T-cell (primary cell): ENCODE data around the gene KRTAP4-6. TPM values are rescaled to one million over a fixed set of nuclear protein-coding genes. Genes with fewer than 3 reads are reported as not detected.
"Not testable (repeated sequence)": the region's sequence is repeated elsewhere in the genome, so short reads cannot be mapped to it uniquely, and the experiment has no call there.

Experiments
- ATAC-seq, 4 experiments: fragments of 200-7000 bp in 3 of 4; fragments of 150-1000 bp in 1 of 4; cut with Tn5 transposase; replicated peaks in 1 of 4; 1 replicate in 3 of 4; 2 replicates in 1 of 4; pipeline ENCODE4 v1.10.0; 2021; ENCODE audit warnings: moderate library complexity in 3 of 4, mild to moderate bottlenecking in 2 of 4, moderate number of reproducible peaks in 1 of 4
- CTCF ChIA-PET, 2 donors: fragments of 300-600 bp; sonication (Branson Sonifier 250); formaldehyde crosslinking; loops; one replicate each; lab custom pipeline; 2022; ENCODE audit warnings: antibody characterized with exemption in 2 of 2; lab: Charles Lee
- POLR2A ChIA-PET, 2 donors: fragments of 300-600 bp; sonication (Branson Sonifier 250); formaldehyde crosslinking; loops; one replicate each; lab custom pipeline; 2022; ENCODE audit warnings: antibody characterized with exemption in 2 of 2; lab: Charles Lee
- DNase-seq, 35 experiments: peaks; one replicate each; pipeline versions ENCODE4 v3.0.0 to v3.0.0-alpha.2; 2013 to 2023
- H3K27ac ChIP-seq: one replicate; pipeline ENCODE4 v1.5.1; 2013; ENCODE audit warnings: low read length
- H3K27me3 ChIP-seq, 2 experiments: replicated peaks in 1 of 2; 1 replicate in 1 of 2; 2 replicates in 1 of 2; pipeline versions ENCODE4 v1.6.1 to v1.7.0; 2013; ENCODE audit warnings: low read length in 1 of 2, mixed read lengths in 1 of 2; ENCODE audit not compliant: control insufficient read depth in 2 of 2, insufficient read depth in 2 of 2; ENCODE audit errors: extremely low read depth in 1 of 2
- H3K36me3 ChIP-seq, 2 donors: 1 replicate in 1 of 2; 2 replicates in 1 of 2; pipeline versions ENCODE4 v1.6.1 to v1.7.0; 2013; ENCODE audit warnings: low read length in 1 of 2; ENCODE audit not compliant: control insufficient read depth in 2 of 2, insufficient read depth in 1 of 2; ENCODE audit errors: extremely low read depth in 1 of 2
- H3K4me1 ChIP-seq, 2 experiments: 1 replicate in 1 of 2; 2 replicates in 1 of 2; pipeline versions ENCODE4 v1.6.1 to v1.7.0; 2013; ENCODE audit warnings: low read length in 2 of 2, mixed read lengths in 1 of 2; ENCODE audit not compliant: insufficient read depth in 2 of 2, control insufficient read depth in 1 of 2; ENCODE audit errors: extremely low read depth in 1 of 2
- H3K4me3 ChIP-seq, 2 donors: 1 replicate in 1 of 2; 2 replicates in 1 of 2; pipeline versions ENCODE4 v1.5.1 to v1.7.0; 2013; ENCODE audit warnings: mild to moderate bottlenecking in 2 of 2, low read length in 1 of 2, moderate library complexity in 1 of 2; ENCODE audit not compliant: control insufficient read depth in 1 of 2; ENCODE audit errors: extremely low read depth in 1 of 2
- H3K9me3 ChIP-seq: 2 replicates; pipeline ENCODE4 v1.7.0; 2013
- H3K27ac Mint-ChIP-seq, 2 donors: one replicate each; pipeline ENCODE4 v1.8.0; 2020 to 2021; ENCODE audit warnings: mild to moderate bottlenecking in 2 of 2, mixed read lengths in 2 of 2
- H3K27me3 Mint-ChIP-seq, 2 donors: one replicate each; pipeline ENCODE4 v1.8.0; 2021 to 2022; ENCODE audit warnings: mixed read lengths in 2 of 2
- H3K36me3 Mint-ChIP-seq: one replicate; pipeline ENCODE4 v1.8.0; 2021; ENCODE audit warnings: mixed read lengths
- H3K4me1 Mint-ChIP-seq, 3 donors: one replicate each; pipeline ENCODE4 v1.8.0; 2020 to 2022; ENCODE audit warnings: mixed read lengths in 3 of 3, mild to moderate bottlenecking in 1 of 3
- H3K4me3 Mint-ChIP-seq, 3 donors: one replicate each; pipeline ENCODE4 v1.8.0; 2020 to 2022; ENCODE audit warnings: mild to moderate bottlenecking in 3 of 3, mixed read lengths in 3 of 3, moderate library complexity in 3 of 3
- H3K9me3 Mint-ChIP-seq, 3 donors: one replicate each; pipeline ENCODE4 v1.8.0; 2020 to 2022; ENCODE audit warnings: mixed read lengths in 3 of 3
- WGBS: methylation state at CpG from one replicate; pipeline ENCODE4 v1.1.5; 2013; ENCODE audit warnings: missing lambda C conversion rate; ENCODE audit not compliant: insufficient coverage; 5-methylcytosine and 5-hydroxymethylcytosine counted together
- total RNA-seq, 35 experiments: library from RNA in 6 of 35; stranded (reverse) in 6 of 35; fragments of 120-200 nt in 1 of 35; gene quantifications; one replicate each; pipeline versions ENCODE4 v1.2.1 to v1.2.4 and lab custom pipeline; 2013 to 2026

Gene KRTAP4-6
- total RNA-seq, 5 donors from 2014 or later (not counting 1 experiment from before 2014, with no cell fraction given), result not detected

DNA sequence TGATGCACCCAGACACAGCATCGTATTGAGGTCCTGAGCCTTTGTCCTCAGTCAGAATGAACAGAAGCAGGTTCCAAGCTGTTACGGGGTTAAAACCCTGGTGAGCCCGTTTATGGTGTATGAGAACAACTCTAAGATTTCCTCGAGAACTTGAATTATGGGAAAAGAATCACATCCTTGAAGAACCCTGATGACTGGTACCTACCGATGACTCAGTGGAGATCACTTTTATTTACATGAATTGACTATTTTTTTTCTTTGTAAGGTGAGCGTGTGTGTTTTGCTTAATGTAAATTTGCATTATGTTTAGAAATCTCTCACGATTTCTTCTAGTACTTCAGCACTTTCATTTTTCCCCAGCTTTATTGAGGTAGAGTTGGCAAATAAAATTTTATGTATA lies 23.5 kb upstream of the KRTAP4-6 start:
- no peaks in the 10 kb centered on the region for H3K4me1 ChIP-seq
- WGBS, result 83% methylated on average over 1 of the region's 7 CpGs
- H3K9me3 ChIP-seq, result no peaks in the 10 kb centered on the region
- ChIA-PET POLR2A (no interaction called here), CTCF (no interaction called here)
- peaks cover 0 to 9% of the 10 kb centered on the region in 2 experiments for H3K27me3 ChIP-seq
- H3K27ac ChIP-seq, result no peak overlapping the region
- no peak overlapping the region for H3K27ac Mint-ChIP-seq
- H3K9me3 Mint-ChIP-seq, result no peaks in the 10 kb centered on the region
- no peaks in the 10 kb centered on the region for H3K36me3 ChIP-seq
- no peaks in the 10 kb centered on the region for H3K36me3 Mint-ChIP-seq
- H3K4me3 ChIP-seq, result no peak overlapping the region
- DNase-seq (no peak), ATAC-seq (no peak)
- peaks cover 4 to 10% of the 10 kb centered on the region in 2 donors for H3K27me3 Mint-ChIP-seq
- no peak overlapping the region for H3K4me3 Mint-ChIP-seq
- H3K4me1 Mint-ChIP-seq, result no peaks in the 10 kb centered on the region

DNA sequence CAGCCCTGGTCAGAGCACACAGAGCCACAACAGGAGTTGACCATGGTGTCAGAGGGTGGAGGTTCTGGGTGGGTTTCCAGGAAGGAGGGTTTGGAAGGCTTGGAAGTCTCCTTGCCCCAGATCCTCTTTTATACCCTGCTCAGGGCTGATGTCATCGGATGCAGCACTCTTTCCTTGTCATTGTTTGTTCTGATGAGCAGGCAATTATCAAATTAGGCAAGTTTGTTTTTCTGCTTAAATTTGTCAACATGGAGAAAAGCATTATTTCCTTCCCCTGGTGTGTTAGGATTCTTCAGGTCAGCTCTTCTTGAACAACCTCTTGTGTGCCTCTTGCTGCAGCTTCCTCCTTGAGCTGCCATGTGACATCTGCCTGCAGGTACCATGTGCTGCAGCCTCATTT lies 20.3 kb upstream of the KRTAP4-6 start, which contains the start of gene KRTAP4-4:
Gene KRTAP4-4 (minus strand): TSS at position 101 of the 400 bp plus-strand sequence. CDS start 57 bp downstream, at position 44.
- no peaks in the 10 kb centered on the region for H3K9me3 ChIP-seq
- no peak for ATAC-seq

DNA sequence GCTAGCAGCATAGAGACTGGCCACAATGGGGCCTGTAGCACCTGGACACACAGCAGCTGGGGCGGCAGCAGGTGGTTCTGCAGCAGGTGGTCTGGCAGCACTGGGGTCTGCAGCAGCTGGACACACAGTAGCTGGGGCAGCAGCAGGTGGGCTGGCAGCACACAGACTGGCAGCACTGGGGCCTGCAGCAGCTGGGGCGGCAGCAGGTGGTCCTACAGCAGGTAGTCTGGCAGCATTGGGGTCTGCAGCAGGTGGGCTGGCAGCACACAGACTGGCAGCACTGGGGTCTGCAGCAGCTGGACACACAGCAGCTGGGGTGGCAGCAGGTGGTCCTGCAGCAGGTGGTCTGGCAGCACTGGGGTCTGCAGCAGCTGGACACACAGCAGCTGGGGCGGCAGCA lies 19.8 kb upstream of the KRTAP4-6 start:
- H3K4me1 ChIP-seq, POLR2A ChIA-PET, H3K9me3 Mint-ChIP-seq, H3K36me3 ChIP-seq, H3K36me3 Mint-ChIP-seq, ATAC-seq, H3K27me3 ChIP-seq, H3K4me3 ChIP-seq, H3K27ac ChIP-seq, H3K4me1 Mint-ChIP-seq, CTCF ChIA-PET, H3K4me3 Mint-ChIP-seq, H3K27ac Mint-ChIP-seq, DNase-seq, H3K9me3 ChIP-seq: not testable (repeated sequence)
- WGBS, result 77% methylated on average over 2 of the region's 3 CpGs
- peaks cover 10 to 29% of the 10 kb centered on the region in 2 donors for H3K27me3 Mint-ChIP-seq

More for the DNA sequence above, 20.3 kb upstream of the KRTAP4-6 start, which contains the start of gene KRTAP4-4:
- H3K27ac Mint-ChIP-seq, result no peak within 1 kb of the TSS
- H3K36me3 ChIP-seq, result no peaks in the 10 kb centered on the region
- H3K4me3 Mint-ChIP-seq, result no peak within 1 kb of the TSS
- no peak within 1 kb of the TSS for H3K27ac ChIP-seq
- POLR2A ChIA-PET, result no interaction called here
- H3K4me3 ChIP-seq, result no peak within 1 kb of the TSS
- no peaks in the 10 kb centered on the region for H3K4me1 Mint-ChIP-seq
- H3K4me1 ChIP-seq, result no peaks in the 10 kb centered on the region
- WGBS, result no CpG with 5 or more reads among the region's 1 CpG
- peaks cover 10 to 27% of the 10 kb centered on the region in 2 donors for H3K27me3 Mint-ChIP-seq
- CTCF ChIA-PET, result interaction anchor here in 1 of 2 donors (0.9 kb wide), 1 partner anchor 162 kb away, joined by 4 read pairs; no protein-coding TSS in a partner anchor
- no peaks in the 10 kb centered on the region for H3K36me3 Mint-ChIP-seq
- DNase-seq, result no peak
- peaks cover 0 to 9% of the 10 kb centered on the region in 2 experiments for H3K27me3 ChIP-seq
- H3K9me3 Mint-ChIP-seq, result no peaks in the 10 kb centered on the region

DNA sequence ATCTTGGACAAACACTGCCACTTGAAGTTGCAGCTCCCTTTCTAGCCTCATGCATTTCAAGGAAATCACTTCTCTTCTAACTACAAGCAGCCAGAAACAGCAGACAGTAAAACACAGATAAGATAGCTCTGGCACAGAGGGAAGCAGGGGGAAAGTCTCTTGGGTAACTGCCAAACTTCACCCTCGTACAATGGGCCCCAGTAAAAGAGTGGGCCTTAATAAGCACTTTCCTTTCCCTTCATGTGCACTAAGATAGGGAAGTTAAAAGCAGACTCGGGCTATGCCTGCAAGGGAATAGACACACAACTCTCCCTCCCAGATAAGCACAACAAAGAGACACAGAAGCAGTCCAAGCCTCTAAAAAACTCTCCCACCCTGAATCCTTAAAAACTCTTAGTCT lies 13.5 kb upstream of the KRTAP4-6 start:
- H3K4me3 ChIP-seq, result no peak overlapping the region
- H3K9me3 ChIP-seq, result no peaks in the 10 kb centered on the region
- no peaks in the 10 kb centered on the region for H3K4me1 Mint-ChIP-seq
- WGBS, result no CpG with 5 or more reads among the region's 2 CpGs
- H3K36me3 ChIP-seq, result no peaks in the 10 kb centered on the region
- DNase-seq (no peak), ATAC-seq (no peak)
- H3K27me3 Mint-ChIP-seq, result peaks cover 6 to 19% of the 10 kb centered on the region in 2 donors
- H3K4me1 ChIP-seq, result no peaks in the 10 kb centered on the region
- H3K36me3 Mint-ChIP-seq, result no peaks in the 10 kb centered on the region
- CTCF ChIA-PET, result no interaction called here
- H3K4me3 Mint-ChIP-seq, result no peak overlapping the region
- H3K27ac Mint-ChIP-seq, result no peak overlapping the region
- peaks cover 0 to 2% of the 10 kb centered on the region in 2 experiments for H3K27me3 ChIP-seq
- POLR2A ChIA-PET, result no interaction called here
- H3K9me3 Mint-ChIP-seq, result no peaks in the 10 kb centered on the region
- no peak overlapping the region for H3K27ac ChIP-seq

DNA sequence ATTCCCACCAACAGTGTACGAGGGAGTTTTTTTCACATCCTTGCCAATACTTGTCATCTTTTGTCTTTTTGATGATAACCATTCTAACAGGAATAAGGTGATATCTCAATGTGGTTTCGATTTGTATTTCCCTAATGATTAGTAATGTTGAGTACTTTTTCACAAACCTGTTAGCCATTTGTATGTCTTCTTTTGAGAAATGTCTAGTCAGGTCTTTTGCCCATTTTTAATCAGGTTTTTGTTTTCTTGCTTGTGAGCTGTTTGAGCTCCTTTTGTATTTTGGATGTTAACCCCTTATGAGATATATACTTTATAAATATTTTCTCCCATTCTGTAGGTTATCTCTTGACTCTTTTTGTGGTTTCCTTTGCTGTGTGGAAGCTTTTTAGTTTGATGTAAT lies 11.2 kb upstream of the KRTAP4-6 start:
- Mint-ChIP-seq H3K36me3 (no peaks in the 10 kb centered on the region), H3K9me3 (no peaks in the 10 kb centered on the region), H3K27me3 (peaks cover 0 to 9% of the 10 kb centered on the region in 2 donors), H3K4me1 (no peaks in the 10 kb centered on the region), H3K4me3 (no peak overlapping the region), H3K27ac (no peak overlapping the region)
- CTCF ChIA-PET, result interaction anchor here in 1 of 2 donors (0.6 kb wide), 1 partner anchor 664 kb away, joined by 3 read pairs; no protein-coding TSS in a partner anchor
- no peaks in the 10 kb centered on the region for H3K36me3 ChIP-seq
- H3K27me3 ChIP-seq, result peaks cover 2% of the 10 kb centered on the region in 2 experiments
- no peaks in the 10 kb centered on the region for H3K4me1 ChIP-seq
- DNase-seq (no peak), ATAC-seq (no peak)
- H3K27ac ChIP-seq, result no peak overlapping the region
- POLR2A ChIA-PET, result no interaction called here
- no peaks in the 10 kb centered on the region for H3K9me3 ChIP-seq
- no peak overlapping the region for H3K4me3 ChIP-seq
- WGBS, result no CpG with 5 or more reads among the region's 2 CpGs

DNA sequence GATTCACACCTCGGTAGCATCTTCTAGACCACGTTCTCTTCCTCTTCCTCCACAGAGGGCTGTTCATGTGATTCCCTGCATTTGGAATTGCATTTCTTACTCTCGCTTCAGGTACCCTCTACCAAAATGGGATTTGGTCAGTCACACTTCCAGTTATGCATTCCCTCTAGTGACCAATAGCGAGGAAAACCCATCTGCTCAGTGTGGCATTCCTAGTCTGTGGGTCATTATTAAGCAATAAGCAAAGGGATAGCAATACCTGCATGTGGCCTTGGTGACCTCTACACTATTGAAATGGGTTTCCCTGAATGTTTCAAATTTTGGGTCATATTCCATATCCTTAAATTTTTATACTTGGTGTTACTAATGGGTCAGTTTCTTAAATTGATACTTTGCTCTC lies 9.7 kb upstream of the KRTAP4-6 start:
- H3K27ac Mint-ChIP-seq, result no peak overlapping the region
- H3K27me3 Mint-ChIP-seq, result no peaks in the 10 kb centered on the region
- Histone ChIP-seq H3K4me1 (no peaks in the 10 kb centered on the region), H3K27me3 (peaks cover 2% of the 10 kb centered on the region in 2 experiments), H3K9me3 (no peaks in the 10 kb centered on the region), H3K27ac (no peak overlapping the region), H3K4me3 (no peak overlapping the region), H3K36me3 (no peaks in the 10 kb centered on the region)
- ATAC-seq, result no peak
- H3K4me3 Mint-ChIP-seq, result no peak overlapping the region
- WGBS, result 76% methylated on average over 2 of the region's 4 CpGs
- no peaks in the 10 kb centered on the region for H3K36me3 Mint-ChIP-seq
- DNase-seq, result no peak
- ChIA-PET CTCF (no interaction called here), POLR2A (no interaction called here)
- no peaks in the 10 kb centered on the region for H3K9me3 Mint-ChIP-seq
- no peaks in the 10 kb centered on the region for H3K4me1 Mint-ChIP-seq

DNA sequence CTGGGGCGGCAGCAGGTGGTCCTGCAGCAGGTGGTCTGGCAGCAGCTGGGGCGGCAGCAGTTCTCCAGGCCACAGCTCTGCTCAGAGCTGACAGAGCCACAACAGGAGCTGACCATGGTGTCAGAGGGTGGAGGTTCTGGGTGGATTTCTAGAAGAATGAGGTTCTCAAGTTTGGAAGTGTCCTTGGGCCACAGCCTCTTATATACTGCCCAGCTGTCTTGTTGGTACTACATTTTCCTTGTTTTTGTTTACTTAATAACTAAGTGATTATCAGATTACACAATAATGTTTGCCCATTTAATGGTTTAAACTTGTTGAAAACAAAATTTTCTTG lies 9.3 kb upstream of the KRTAP4-6 start, which contains the start of gene KRTAP4-5:
Gene KRTAP4-5 (minus strand): TSS at position 174 of the 334 bp plus-strand sequence. CDS start 58 bp downstream, at position 116.
- no peak for ATAC-seq
- Mint-ChIP-seq H3K4me3 (no peak within 1 kb of the TSS), H3K27me3 (no peaks in the 10 kb centered on the region), H3K27ac (no peak within 1 kb of the TSS), H3K9me3 (no peaks in the 10 kb centered on the region), H3K36me3 (no peaks in the 10 kb centered on the region), H3K4me1 (no peaks in the 10 kb centered on the region)
- no peak for DNase-seq
- WGBS, result 100% methylated on average over 1 of the region's 2 CpGs
- Histone ChIP-seq H3K4me1 (no peaks in the 10 kb centered on the region), H3K27me3 (peaks cover 2% of the 10 kb centered on the region in 2 experiments), H3K9me3 (no peaks in the 10 kb centered on the region), H3K27ac (no peak within 1 kb of the TSS), H3K4me3 (no peak within 1 kb of the TSS), H3K36me3 (no peaks in the 10 kb centered on the region)
- ChIA-PET CTCF (no interaction called here), POLR2A (no interaction called here)
